ENCODE data around the gene PTCHD1. TPM values are rescaled to one million over a fixed set of nuclear protein-coding genes. Genes with fewer than 3 reads are reported as not detected.

PTCHD1 gene
- polyA plus RNA-seq, 1 of the 3 experiments (the other 2 are of a cell fraction), result not detected

DNA sequence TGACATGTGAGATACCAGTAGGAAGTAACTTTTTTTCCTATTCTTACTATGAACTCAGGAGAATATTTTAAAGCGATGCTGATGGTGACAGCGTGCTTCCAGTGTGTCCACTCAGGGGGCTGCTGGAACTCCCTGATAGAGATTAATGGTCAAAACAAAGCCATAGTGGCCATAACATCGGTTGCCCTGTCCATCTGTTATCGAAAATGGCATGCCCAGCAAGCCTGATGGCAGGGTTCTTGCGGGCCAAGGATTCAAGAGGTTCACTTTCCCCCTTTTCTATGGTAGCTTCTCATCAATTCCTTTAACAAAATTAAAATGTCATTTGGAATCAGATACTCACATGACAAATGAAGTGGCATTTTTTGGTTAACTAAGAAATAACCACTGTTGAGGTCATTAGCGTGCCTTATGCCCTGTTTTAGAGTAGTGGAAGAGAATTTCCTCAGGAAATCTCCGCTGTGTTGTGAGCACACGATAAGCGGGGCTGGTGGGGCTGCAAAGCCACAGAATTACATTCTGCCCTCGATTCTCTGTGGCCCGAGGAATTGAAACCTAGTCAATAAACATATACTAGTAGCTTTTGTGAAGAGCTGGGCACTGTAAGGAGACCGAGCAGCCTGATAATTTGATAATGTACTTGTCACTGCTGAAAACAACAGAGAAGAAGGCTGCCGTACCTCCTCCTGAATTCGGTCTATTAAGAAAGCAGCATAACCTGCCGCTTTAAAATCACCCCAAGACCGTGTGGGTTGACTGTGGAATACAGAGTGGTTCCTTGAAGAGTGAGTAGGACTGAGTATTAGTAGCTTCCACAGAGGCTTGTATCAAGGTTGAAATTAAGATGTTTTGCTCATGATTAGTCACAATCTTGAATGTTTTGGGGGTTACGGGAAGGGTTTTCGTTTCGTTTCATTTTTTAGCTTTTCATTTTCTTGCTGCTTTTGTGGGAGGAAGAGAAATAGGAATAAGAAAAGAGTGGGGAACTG lies 46.7 kb downstream of the PTCHD1 start:
- CTCF ChIA-PET, result no interaction called here
- Histone ChIP-seq H4K20me1 (ENCODE audit: insufficient read depth) (no peaks in the 10 kb centered on the region), H3K9me3 (no peaks in the 10 kb centered on the region), H3K9ac (no peak overlapping the region), H3K36me3 (replicated peaks in 1 of 2; ENCODE audit: control insufficient read depth in 1 of 2, insufficient read depth in 2 of 2, low read length in 1 of 2) (no peaks in the 10 kb centered on the region), H2AFZ (ENCODE audit: low read depth) (no peak overlapping the region), H3K9me2 (no peaks in the 10 kb centered on the region), H3K4me3 (ENCODE audit: low read depth in 2 of 2, low read length in 1 of 2) (no peak overlapping the region), H3K27ac (ENCODE audit: low read depth in 2 of 2, low read length in 1 of 2) (no peak overlapping the region), H3K4me1 (ENCODE audit: control insufficient read depth in 1 of 2, insufficient read depth in 2 of 2, low read depth in 1 of 2, low read length in 1 of 2) (no peaks in the 10 kb centered on the region; a peak in 1 of 4 replicates), H3F3A (replicated peaks; ENCODE audit: insufficient read depth) (no peaks in the 10 kb centered on the region), H3K27me3 (ENCODE audit: insufficient read depth) (peaks cover 8% of the 10 kb centered on the region; the same call in 1 of the 2 replicates), H3K79me2 (ENCODE audit: insufficient read depth) (no peaks in the 10 kb centered on the region), H3K4me2 (no peak overlapping the region)
- no peak for DNase-seq
- 36% methylated on average over 19 of the region's 19 CpGs for WGBS (ENCODE audit: low lambda C conversion rate)
- POLR2A ChIA-PET, result no interaction called here
- no peak for TF ChIP-seq RAD21 (IDR thresholded peaks at IDR 0.05; ENCODE audit: low read length)
- TF ChIP-seq TCF12 (IDR thresholded peaks at IDR 0.05), result no peak
- TF ChIP-seq ELF1 (IDR thresholded peaks at IDR 0.05), result no peak
- TF ChIP-seq TAF1 (IDR thresholded peaks at IDR 0.05; ENCODE audit: borderline replicate concordance, low read depth, low read length), result no peak
- TF ChIP-seq, protein P1, sequence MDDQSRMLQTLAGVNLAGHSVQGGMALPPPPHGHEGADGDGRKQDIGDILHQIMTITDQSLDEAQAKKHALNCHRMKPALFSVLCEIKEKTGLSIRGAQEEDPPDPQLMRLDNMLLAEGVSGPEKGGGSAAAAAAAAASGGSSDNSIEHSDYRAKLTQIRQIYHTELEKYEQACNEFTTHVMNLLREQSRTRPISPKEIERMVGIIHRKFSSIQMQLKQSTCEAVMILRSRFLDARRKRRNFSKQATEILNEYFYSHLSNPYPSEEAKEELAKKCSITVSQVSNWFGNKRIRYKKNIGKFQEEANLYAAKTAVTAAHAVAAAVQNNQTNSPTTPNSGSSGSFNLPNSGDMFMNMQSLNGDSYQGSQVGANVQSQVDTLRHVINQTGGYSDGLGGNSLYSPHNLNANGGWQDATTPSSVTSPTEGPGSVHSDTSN (IDR thresholded peaks at IDR 0.05), result no peak
- TF ChIP-seq, protein P2, sequence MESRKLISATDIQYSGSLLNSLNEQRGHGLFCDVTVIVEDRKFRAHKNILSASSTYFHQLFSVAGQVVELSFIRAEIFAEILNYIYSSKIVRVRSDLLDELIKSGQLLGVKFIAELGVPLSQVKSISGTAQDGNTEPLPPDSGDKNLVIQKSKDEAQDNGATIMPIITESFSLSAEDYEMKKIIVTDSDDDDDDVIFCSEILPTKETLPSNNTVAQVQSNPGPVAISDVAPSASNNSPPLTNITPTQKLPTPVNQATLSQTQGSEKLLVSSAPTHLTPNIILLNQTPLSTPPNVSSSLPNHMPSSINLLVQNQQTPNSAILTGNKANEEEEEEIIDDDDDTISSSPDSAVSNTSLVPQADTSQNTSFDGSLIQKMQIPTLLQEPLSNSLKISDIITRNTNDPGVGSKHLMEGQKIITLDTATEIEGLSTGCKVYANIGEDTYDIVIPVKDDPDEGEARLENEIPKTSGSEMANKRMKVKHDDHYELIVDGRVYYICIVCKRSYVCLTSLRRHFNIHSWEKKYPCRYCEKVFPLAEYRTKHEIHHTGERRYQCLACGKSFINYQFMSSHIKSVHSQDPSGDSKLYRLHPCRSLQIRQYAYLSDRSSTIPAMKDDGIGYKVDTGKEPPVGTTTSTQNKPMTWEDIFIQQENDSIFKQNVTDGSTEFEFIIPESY (IDR thresholded peaks at IDR 0.05; ENCODE audit: borderline replicate concordance, low read depth), result no peak
- no peak for TF ChIP-seq YY1 (IDR thresholded peaks at IDR 0.05; ENCODE audit: low read depth)
- no peak for TF ChIP-seq MEF2A (IDR thresholded peaks at IDR 0.05; ENCODE audit: borderline replicate concordance, low read depth)
- TF ChIP-seq JUND (IDR thresholded peaks at IDR 0.05), result no peak

DNA sequence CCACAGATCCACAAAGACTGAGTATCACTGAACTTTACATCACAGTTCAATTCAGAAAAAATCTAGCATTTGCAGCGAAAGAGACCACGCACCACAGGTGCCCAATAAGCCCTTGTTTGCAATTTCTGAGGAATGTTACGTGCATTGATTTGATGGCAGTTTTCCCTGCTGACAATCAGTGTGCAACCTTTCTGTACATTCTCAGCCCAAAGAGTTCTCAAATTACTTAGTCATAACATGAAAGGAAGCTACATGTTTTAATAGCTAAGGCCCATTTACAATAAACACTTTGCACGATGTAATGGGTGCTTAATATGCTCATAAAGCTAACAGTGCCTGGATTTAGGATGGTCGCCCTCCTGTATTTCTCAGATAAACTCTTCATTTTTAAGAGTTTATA lies 47.9 kb downstream of the PTCHD1 start:
- 34% methylated on average over 5 of the region's 5 CpGs for WGBS (ENCODE audit: low lambda C conversion rate)
- Histone ChIP-seq H3K36me3 (replicated peaks in 1 of 2; ENCODE audit: control insufficient read depth in 1 of 2, insufficient read depth in 2 of 2, low read length in 1 of 2) (no peaks in the 10 kb centered on the region), H3K9ac (no peak overlapping the region), H3K27ac (ENCODE audit: low read depth in 2 of 2, low read length in 1 of 2) (no peak overlapping the region), H4K20me1 (ENCODE audit: insufficient read depth) (no peaks in the 10 kb centered on the region), H3K4me1 (ENCODE audit: control insufficient read depth in 1 of 2, insufficient read depth in 2 of 2, low read depth in 1 of 2, low read length in 1 of 2) (no peaks in the 10 kb centered on the region; a peak in 1 of 4 replicates), H3K4me3 (ENCODE audit: low read depth in 2 of 2, low read length in 1 of 2) (no peak overlapping the region), H3K27me3 (ENCODE audit: insufficient read depth) (peaks cover 8% of the 10 kb centered on the region; the same call in 1 of the 2 replicates), H2AFZ (ENCODE audit: low read depth) (no peak overlapping the region), H3K79me2 (ENCODE audit: insufficient read depth) (no peaks in the 10 kb centered on the region), H3K9me2 (no peaks in the 10 kb centered on the region), H3F3A (replicated peaks; ENCODE audit: insufficient read depth) (no peaks in the 10 kb centered on the region), H3K4me2 (no peak overlapping the region), H3K9me3 (no peaks in the 10 kb centered on the region)
- CTCF ChIA-PET, result no interaction called here
- POLR2A ChIA-PET, result no interaction called here
- TF ChIP-seq RXRA (IDR thresholded peaks at IDR 0.05; ENCODE audit: borderline replicate concordance, low read depth), result no peak
- no peak for TF ChIP-seq GABPA (IDR thresholded peaks at IDR 0.05; ENCODE audit: low read depth)
- TF ChIP-seq, protein P1 (IDR thresholded peaks at IDR 0.05), result no peak
- no peak for TF ChIP-seq FOXM1 (IDR thresholded peaks at IDR 0.05; ENCODE audit: low read depth)
- TF ChIP-seq EZH2phosphoT487 (IDR thresholded peaks at IDR 0.05; ENCODE audit: borderline replicate concordance, low read depth), result no peak
- no peak for TF ChIP-seq TCF12 (IDR thresholded peaks at IDR 0.05)
- TF ChIP-seq FOXJ3 (CRISPR knock-in tag; IDR thresholded peaks at IDR 0.05), result no peak
- DNase-seq, result no peak

Measured in SK-N-SH (cell line).